Astrocyte (in vitro differentiated cells and primary cell): ENCODE measurements around the gene ABCA10. TPM values are rescaled to one million over a fixed set of nuclear protein-coding genes. Genes with fewer than 3 reads are reported as not detected.

ENCODE experiments used
- DNase-seq: peaks from one replicate; pipeline ENCODE4 v3.0.0-alpha.2; 2010; ENCODE audit warnings: low read depth
- FAIRE-seq: peaks from 2 replicates; lab custom pipeline; 2011; peaks lifted over from hg19 to GRCh38; lab: Jason Lieb, UNC
- H2AFZ ChIP-seq: 2 replicates; pipeline ENCODE4 v1.6.0; 2012; ENCODE audit warnings: low read depth, low read length, inconsistent platforms
- H3K27ac ChIP-seq: 2 replicates; pipeline ENCODE4 v1.5.1; 2011; ENCODE audit warnings: low read depth, low read length, inconsistent platforms
- H3K27me3 ChIP-seq: 2 replicates; pipeline ENCODE4 v1.6.0; 2011; ENCODE audit warnings: low read length, inconsistent platforms; ENCODE audit not compliant: insufficient read depth
- H3K36me3 ChIP-seq: 2 replicates; pipeline ENCODE4 v1.5.1; 2011; ENCODE audit warnings: low read length, inconsistent platforms; ENCODE audit not compliant: insufficient read depth
- H3K4me1 ChIP-seq: 2 replicates; pipeline ENCODE4 v1.5.1; 2011; ENCODE audit warnings: low read length, inconsistent platforms; ENCODE audit not compliant: insufficient read depth
- H3K4me2 ChIP-seq: 2 replicates; pipeline ENCODE4 v1.6.0; 2012; ENCODE audit warnings: low read length, inconsistent platforms
- H3K4me3 ChIP-seq: 2 replicates; pipeline ENCODE4 v1.5.1; 2011; ENCODE audit warnings: low read depth, mild to moderate bottlenecking, low read length, inconsistent platforms; ENCODE audit not compliant: insufficient read depth
- H3K79me2 ChIP-seq: 2 replicates; pipeline ENCODE4 v1.6.0; 2012; ENCODE audit warnings: mild to moderate bottlenecking, low read length, inconsistent platforms; ENCODE audit not compliant: insufficient read depth
- H3K9ac ChIP-seq: 2 replicates; pipeline ENCODE4 v1.6.0; 2012; ENCODE audit warnings: mild to moderate bottlenecking, low read length, inconsistent platforms
- H3K9me3 ChIP-seq: 2 replicates; pipeline ENCODE4 v1.5.1; 2012; ENCODE audit warnings: low read depth, mild to moderate bottlenecking, low read length, inconsistent platforms; ENCODE audit not compliant: insufficient read depth
- H4K20me1 ChIP-seq: 2 replicates; pipeline ENCODE4 v1.6.0; 2012; ENCODE audit warnings: low read length, inconsistent platforms; ENCODE audit not compliant: insufficient read depth
- H3K27ac Mint-ChIP-seq: one replicate; pipeline ENCODE4 v1.8.0; 2021; ENCODE audit warnings: mild to moderate bottlenecking, mixed read lengths; ENCODE audit not compliant: unreplicated experiment
- H3K27me3 Mint-ChIP-seq: one replicate; pipeline ENCODE4 v1.8.0; 2021; ENCODE audit warnings: low read depth, mixed read lengths; ENCODE audit not compliant: unreplicated experiment
- H3K36me3 Mint-ChIP-seq: one replicate; pipeline ENCODE4 v1.8.0; 2021; ENCODE audit warnings: low read depth, mixed read lengths; ENCODE audit not compliant: unreplicated experiment
- H3K4me1 Mint-ChIP-seq: one replicate; pipeline ENCODE4 v1.8.0; 2021; ENCODE audit warnings: low read depth, mixed read lengths; ENCODE audit not compliant: unreplicated experiment
- H3K4me3 Mint-ChIP-seq: one replicate; pipeline ENCODE4 v1.8.0; 2021; ENCODE audit warnings: mild to moderate bottlenecking, moderate library complexity, mixed read lengths; ENCODE audit not compliant: unreplicated experiment
- H3K9me3 Mint-ChIP-seq: one replicate; pipeline ENCODE4 v1.8.0; 2021; ENCODE audit warnings: mild to moderate bottlenecking, mixed read lengths; ENCODE audit not compliant: unreplicated experiment
- EZH2 ChIP-seq: IDR thresholded peaks from 2 replicates; pipeline ENCODE4 v1.6.1; 2012; ENCODE audit warnings: mild to moderate bottlenecking, low read length, inconsistent platforms; ENCODE audit not compliant: insufficient read depth
- total RNA-seq: library from RNA; stranded (reverse); gene quantifications from 2 replicates; pipeline ENCODE4 v1.2.1, GENCODE V29; 2021
- TF ChIP-seq, protein P1 (sequence below): IDR thresholded peaks from 2 replicates; pipeline ENCODE4 v1.5.1; 2011; ENCODE audit warnings: low read depth, mild to moderate bottlenecking, inconsistent platforms, low read length, moderate library complexity; ENCODE audit not compliant: insufficient read depth

The ABCA10 gene
- total RNA-seq, 1 donor from 2014 or later: 0.20 TPM

DNA sequence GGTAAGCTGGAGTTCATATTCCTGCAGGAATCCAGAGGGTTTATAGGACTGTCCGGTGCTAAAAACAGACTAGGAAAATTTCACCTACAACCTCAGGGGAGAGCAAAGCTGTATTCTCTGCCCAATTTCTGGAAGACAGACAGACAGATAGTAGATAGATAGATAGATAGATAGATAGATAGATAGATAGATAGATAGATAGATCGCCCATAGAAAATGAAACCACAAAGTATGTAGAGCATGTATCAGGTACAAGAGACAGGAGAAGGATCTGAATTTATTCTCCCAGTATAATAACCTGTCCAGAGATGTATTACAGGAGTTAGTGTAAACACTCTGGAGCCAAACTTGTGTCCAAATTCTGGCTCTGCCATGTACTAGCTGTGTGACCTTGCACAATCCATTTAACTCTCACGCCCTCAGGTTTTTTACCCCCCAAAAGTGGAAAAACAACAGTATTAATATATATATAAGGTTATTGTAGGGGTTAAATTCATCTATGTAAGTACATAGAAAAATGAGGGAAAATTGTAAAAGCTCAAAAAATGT lies 84.9 kb downstream of the ABCA10 start:
- DNase-seq: no peak
- no peaks in the 10 kb centered on the region for H3K36me3 ChIP-seq
- H3K27ac ChIP-seq: no peak overlapping the region
- Mint-ChIP-seq H3K9me3 (peaks cover 2% of the 10 kb centered on the region), H3K4me3 (no peak overlapping the region), H3K4me1 (no peaks in the 10 kb centered on the region), H3K27ac (no peak overlapping the region), H3K36me3 (no peaks in the 10 kb centered on the region), H3K27me3 (no peaks in the 10 kb centered on the region)
- H3K9ac ChIP-seq: no peak overlapping the region
- no peaks in the 10 kb centered on the region for H3K27me3 ChIP-seq
- H3K4me3 ChIP-seq: no peak overlapping the region
- no peaks in the 10 kb centered on the region for H4K20me1 ChIP-seq
- H3K4me2 ChIP-seq: no peak overlapping the region
- TF ChIP-seq, protein P1, sequence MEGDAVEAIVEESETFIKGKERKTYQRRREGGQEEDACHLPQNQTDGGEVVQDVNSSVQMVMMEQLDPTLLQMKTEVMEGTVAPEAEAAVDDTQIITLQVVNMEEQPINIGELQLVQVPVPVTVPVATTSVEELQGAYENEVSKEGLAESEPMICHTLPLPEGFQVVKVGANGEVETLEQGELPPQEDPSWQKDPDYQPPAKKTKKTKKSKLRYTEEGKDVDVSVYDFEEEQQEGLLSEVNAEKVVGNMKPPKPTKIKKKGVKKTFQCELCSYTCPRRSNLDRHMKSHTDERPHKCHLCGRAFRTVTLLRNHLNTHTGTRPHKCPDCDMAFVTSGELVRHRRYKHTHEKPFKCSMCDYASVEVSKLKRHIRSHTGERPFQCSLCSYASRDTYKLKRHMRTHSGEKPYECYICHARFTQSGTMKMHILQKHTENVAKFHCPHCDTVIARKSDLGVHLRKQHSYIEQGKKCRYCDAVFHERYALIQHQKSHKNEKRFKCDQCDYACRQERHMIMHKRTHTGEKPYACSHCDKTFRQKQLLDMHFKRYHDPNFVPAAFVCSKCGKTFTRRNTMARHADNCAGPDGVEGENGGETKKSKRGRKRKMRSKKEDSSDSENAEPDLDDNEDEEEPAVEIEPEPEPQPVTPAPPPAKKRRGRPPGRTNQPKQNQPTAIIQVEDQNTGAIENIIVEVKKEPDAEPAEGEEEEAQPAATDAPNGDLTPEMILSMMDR: no peak
- TF ChIP-seq EZH2: no peak
- H3K9me3 ChIP-seq: no peaks in the 10 kb centered on the region
- no peak overlapping the region for H2AFZ ChIP-seq
- H3K79me2 ChIP-seq: no peaks in the 10 kb centered on the region
- no peaks in the 10 kb centered on the region for H3K4me1 ChIP-seq
- no peak for FAIRE-seq

DNA sequence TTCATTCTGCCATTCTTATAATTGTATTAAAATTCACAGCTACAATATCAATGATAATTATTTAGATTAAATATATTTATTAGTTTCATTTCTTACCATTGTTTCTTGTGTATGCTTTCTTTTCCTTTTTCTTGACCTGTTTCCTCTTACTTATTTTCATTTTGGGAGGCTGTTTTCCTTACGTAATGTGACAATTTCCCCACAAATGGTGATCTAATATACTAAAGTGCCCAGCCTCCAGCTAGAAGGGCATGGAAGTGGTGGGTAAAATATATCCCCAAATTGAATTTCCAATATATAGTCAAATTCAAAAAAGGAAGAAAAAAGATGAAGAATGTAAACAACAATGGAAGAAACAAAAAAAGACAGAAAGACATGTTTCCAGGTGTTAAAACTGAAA lies 85.5 kb downstream of the ABCA10 start:
- H3K9ac ChIP-seq: no peak overlapping the region
- no peaks in the 10 kb centered on the region for H3K36me3 ChIP-seq
- H3K4me1 ChIP-seq: no peaks in the 10 kb centered on the region
- TF ChIP-seq, protein P1: no peak
- TF ChIP-seq EZH2: no peak
- H3K79me2 ChIP-seq: no peaks in the 10 kb centered on the region
- no peak overlapping the region for H3K4me2 ChIP-seq
- no peaks in the 10 kb centered on the region for H3K27me3 ChIP-seq
- FAIRE-seq (no peak), DNase-seq (no peak)
- H3K36me3 Mint-ChIP-seq: no peaks in the 10 kb centered on the region
- H3K4me1 Mint-ChIP-seq: no peaks in the 10 kb centered on the region
- H2AFZ ChIP-seq: no peak overlapping the region
- H3K27me3 Mint-ChIP-seq: no peaks in the 10 kb centered on the region
- H3K9me3 ChIP-seq: no peaks in the 10 kb centered on the region
- H3K27ac ChIP-seq: no peak overlapping the region
- H3K4me3 Mint-ChIP-seq: no peak overlapping the region
- H3K9me3 Mint-ChIP-seq: peaks cover 2% of the 10 kb centered on the region
- no peak overlapping the region for H3K4me3 ChIP-seq
- no peak overlapping the region for H3K27ac Mint-ChIP-seq
- no peaks in the 10 kb centered on the region for H4K20me1 ChIP-seq

DNA sequence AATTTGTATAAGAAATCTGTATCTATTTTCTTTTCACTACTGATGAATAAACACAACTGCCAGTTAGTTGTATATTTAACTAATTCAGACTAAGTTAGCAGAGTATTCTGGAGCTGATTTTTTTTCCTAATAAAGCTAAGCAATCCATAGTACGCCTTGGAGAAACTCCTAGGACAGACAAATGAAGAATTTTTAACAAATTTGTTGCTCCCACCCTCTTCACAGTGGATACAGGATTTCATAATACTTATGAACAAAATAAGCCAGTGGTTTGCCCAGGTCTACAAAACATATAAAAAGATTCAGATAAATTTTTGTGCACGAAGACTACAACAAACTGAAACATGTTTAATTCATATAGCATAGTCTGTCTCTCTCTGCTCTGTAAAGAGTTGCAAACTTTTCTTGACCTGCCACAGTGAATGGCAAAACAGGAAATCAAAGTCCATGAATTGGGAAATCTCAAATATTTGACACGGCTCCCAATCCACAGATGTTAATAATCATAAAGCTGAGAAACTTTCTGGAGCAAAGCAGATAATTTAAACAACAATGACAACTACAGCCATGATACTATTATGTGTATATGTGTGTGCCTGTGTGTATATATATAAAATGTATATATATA lies 86.3 kb downstream of the ABCA10 start:
- Mint-ChIP-seq H3K9me3 (peaks cover 2% of the 10 kb centered on the region), H3K36me3 (no peaks in the 10 kb centered on the region), H3K4me1 (no peaks in the 10 kb centered on the region), H3K27ac (no peak overlapping the region), H3K4me3 (no peak overlapping the region), H3K27me3 (no peaks in the 10 kb centered on the region)
- Histone ChIP-seq H3K27me3 (no peaks in the 10 kb centered on the region), H3K36me3 (no peaks in the 10 kb centered on the region), H4K20me1 (no peaks in the 10 kb centered on the region), H3K27ac (no peak overlapping the region), H3K4me3 (no peak overlapping the region), H3K4me2 (no peak overlapping the region), H3K9me3 (no peaks in the 10 kb centered on the region), H3K9ac (no peak overlapping the region), H3K79me2 (no peaks in the 10 kb centered on the region), H3K4me1 (no peaks in the 10 kb centered on the region), H2AFZ (no peak overlapping the region)
- FAIRE-seq: no peak
- TF ChIP-seq, protein P1: no peak
- TF ChIP-seq EZH2: no peak
- DNase-seq: peak; percentile 31
